C4-2B (cell line): ENCODE data around the gene TRPC4.

Experiments
- ZFX ChIP-seq: fragments of 450-650 bp; IDR thresholded peaks from 2 replicates; pipeline ENCODE4 v1.6.1; 2017
- TF ChIP-seq, protein P1 (sequence below): fragments of 450-650 bp; conservative IDR thresholded peaks from 2 replicates; pipeline ENCODE4 v1.5.1; 2017; ENCODE audit warnings: mild to moderate bottlenecking

DNA sequence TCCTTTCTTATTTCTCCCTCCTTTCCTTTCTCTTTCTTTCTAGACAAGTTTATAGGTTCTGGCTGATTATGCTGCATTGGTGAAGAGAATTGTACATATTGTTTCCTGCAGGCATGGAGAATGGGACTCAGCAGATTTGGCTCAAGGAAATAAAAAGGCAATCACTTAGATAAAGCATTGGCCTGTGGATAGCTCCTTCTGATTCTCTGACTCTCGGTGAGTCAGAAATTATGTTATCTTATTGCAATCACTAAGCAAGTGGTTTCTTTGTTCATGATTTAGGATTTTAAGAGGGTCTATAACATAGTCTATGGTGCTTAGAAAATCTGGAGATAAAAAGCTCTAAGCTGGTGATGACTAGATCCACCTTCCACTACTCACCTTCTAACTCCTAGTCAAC, 217.0 kb downstream of the TRPC4 start:
- TF ChIP-seq, protein P1, sequence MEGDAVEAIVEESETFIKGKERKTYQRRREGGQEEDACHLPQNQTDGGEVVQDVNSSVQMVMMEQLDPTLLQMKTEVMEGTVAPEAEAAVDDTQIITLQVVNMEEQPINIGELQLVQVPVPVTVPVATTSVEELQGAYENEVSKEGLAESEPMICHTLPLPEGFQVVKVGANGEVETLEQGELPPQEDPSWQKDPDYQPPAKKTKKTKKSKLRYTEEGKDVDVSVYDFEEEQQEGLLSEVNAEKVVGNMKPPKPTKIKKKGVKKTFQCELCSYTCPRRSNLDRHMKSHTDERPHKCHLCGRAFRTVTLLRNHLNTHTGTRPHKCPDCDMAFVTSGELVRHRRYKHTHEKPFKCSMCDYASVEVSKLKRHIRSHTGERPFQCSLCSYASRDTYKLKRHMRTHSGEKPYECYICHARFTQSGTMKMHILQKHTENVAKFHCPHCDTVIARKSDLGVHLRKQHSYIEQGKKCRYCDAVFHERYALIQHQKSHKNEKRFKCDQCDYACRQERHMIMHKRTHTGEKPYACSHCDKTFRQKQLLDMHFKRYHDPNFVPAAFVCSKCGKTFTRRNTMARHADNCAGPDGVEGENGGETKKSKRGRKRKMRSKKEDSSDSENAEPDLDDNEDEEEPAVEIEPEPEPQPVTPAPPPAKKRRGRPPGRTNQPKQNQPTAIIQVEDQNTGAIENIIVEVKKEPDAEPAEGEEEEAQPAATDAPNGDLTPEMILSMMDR: no peak
- TF ChIP-seq ZFX: no peak
